IPS DF 6.9 (cell line): ENCODE measurements around the gene CDK8.
"Not testable (repeated sequence)": the region's sequence is repeated elsewhere in the genome, so short reads cannot be mapped to it uniquely, and the experiment has no call there.

ENCODE experiments used
- DNase-seq: peaks from one replicate; pipeline ENCODE4 v3.0.0-alpha.2; 2013; ENCODE audit warnings: low read depth, low spot score
- H3K27ac ChIP-seq: one replicate; pipeline ENCODE4 v1.5.1; 2013; ENCODE audit warnings: low read length, control low read depth
- H3K27me3 ChIP-seq: 2 replicates; pipeline ENCODE4 v1.6.1; 2013; ENCODE audit warnings: mild to moderate bottlenecking, low read length; ENCODE audit not compliant: control insufficient read depth, insufficient read depth
- H3K36me3 ChIP-seq: 2 replicates; pipeline ENCODE4 v1.6.1; 2013; ENCODE audit warnings: low read length; ENCODE audit not compliant: control insufficient read depth, insufficient read depth
- H3K4me1 ChIP-seq: 2 replicates; pipeline ENCODE4 v1.6.1; 2013; ENCODE audit warnings: low read length; ENCODE audit not compliant: control insufficient read depth, insufficient read depth
- H3K4me3 ChIP-seq: 2 replicates; pipeline ENCODE4 v1.5.1; 2013; ENCODE audit warnings: mild to moderate bottlenecking, low read length
- H3K9me3 ChIP-seq: 2 replicates; pipeline ENCODE4 v1.6.1; 2013; ENCODE audit warnings: low read length, inconsistent platforms; ENCODE audit not compliant: control insufficient read depth, insufficient read depth
- WGBS: extraction: QIAGEN DNeasy Blood & Tissue Kit; methylation state at CpG from one replicate; pipeline ENCODE4 v1.1.7; 2013; ENCODE audit warnings: mixed read lengths, missing lambda C conversion rate; ENCODE audit not compliant: insufficient read length, insufficient coverage; 5-methylcytosine and 5-hydroxymethylcytosine counted together

The CDK8 gene

GRCh38 chr13:26280822-26281221, 26.9 kb downstream of the CDK8 start:
- Histone ChIP-seq H3K27ac (no peak overlapping the region), H3K36me3 (no peaks in the 10 kb centered on the region), H3K27me3 (no peaks in the 10 kb centered on the region), H3K4me3 (no peak overlapping the region), H3K4me1 (no peaks in the 10 kb centered on the region), H3K9me3 (no peaks in the 10 kb centered on the region)
- no CpG with 5 or more reads among the region's 1 CpG for WGBS
- DNase-seq, result no peak

GRCh38 chr13:26285911-26286310, 32.0 kb downstream of the CDK8 start:
- H3K27me3 ChIP-seq, H3K27ac ChIP-seq, H3K9me3 ChIP-seq, DNase-seq, H3K4me3 ChIP-seq, H3K36me3 ChIP-seq, H3K4me1 ChIP-seq: not testable (repeated sequence)
- WGBS, result no CpG with 5 or more reads among the region's 2 CpGs

GRCh38 chr13:26288838-26289237, 34.9 kb downstream of the CDK8 start:
- not testable (repeated sequence) for H3K27ac ChIP-seq, DNase-seq, H3K4me1 ChIP-seq, H3K27me3 ChIP-seq, H3K4me3 ChIP-seq, H3K36me3 ChIP-seq, H3K9me3 ChIP-seq
- WGBS, result no CpG with 5 or more reads among the region's 7 CpGs

GRCh38 chr13:26295812-26296211, 41.9 kb downstream of the CDK8 start:
- Histone ChIP-seq H3K9me3 (no peaks in the 10 kb centered on the region), H3K4me1 (no peaks in the 10 kb centered on the region), H3K4me3 (no peak overlapping the region), H3K36me3 (no peaks in the 10 kb centered on the region), H3K27me3 (no peaks in the 10 kb centered on the region), H3K27ac (no peak overlapping the region)
- no peak for DNase-seq
- WGBS, result no CpG with 5 or more reads among the region's 6 CpGs

- Histone ChIP-seq H3K27ac (no peak overlapping the region), H3K27me3 (no peaks in the 10 kb centered on the region), H3K9me3 (no peaks in the 10 kb centered on the region), H3K4me3 (no peak overlapping the region), H3K36me3 (no peaks in the 10 kb centered on the region), H3K4me1 (no peaks in the 10 kb centered on the region)
- WGBS, result no CpG with 5 or more reads among the region's 4 CpGs
- DNase-seq, result no peak
Measured at GRCh38 chr13:26299168-26299750, 45.3 kb downstream of the CDK8 start.

- no peaks in the 10 kb centered on the region for H3K36me3 ChIP-seq
- H3K4me3 ChIP-seq, result no peak overlapping the region
- H3K27me3 ChIP-seq, result no peaks in the 10 kb centered on the region
- H3K4me1 ChIP-seq, result no peaks in the 10 kb centered on the region
- H3K9me3 ChIP-seq, result no peaks in the 10 kb centered on the region
- H3K27ac ChIP-seq, result no peak overlapping the region
- no CpG with 5 or more reads among the region's 6 CpGs for WGBS
- DNase-seq, result no peak
Measured at GRCh38 chr13:26300140-26300539, 46.2 kb downstream of the CDK8 start.

- no peak for DNase-seq
- no peak overlapping the region for H3K27ac ChIP-seq
- H3K27me3 ChIP-seq, result no peaks in the 10 kb centered on the region
- H3K4me1 ChIP-seq, result peaks cover 1% of the 10 kb centered on the region; the same call in 1 of the 2 replicates
- H3K36me3 ChIP-seq, result no peaks in the 10 kb centered on the region
- no peaks in the 10 kb centered on the region for H3K9me3 ChIP-seq
- no peak overlapping the region for H3K4me3 ChIP-seq
- no CpG with 5 or more reads among the region's 1 CpG for WGBS
Measured at GRCh38 chr13:26305676-26306075, 51.7 kb downstream of the CDK8 start.

DNA sequence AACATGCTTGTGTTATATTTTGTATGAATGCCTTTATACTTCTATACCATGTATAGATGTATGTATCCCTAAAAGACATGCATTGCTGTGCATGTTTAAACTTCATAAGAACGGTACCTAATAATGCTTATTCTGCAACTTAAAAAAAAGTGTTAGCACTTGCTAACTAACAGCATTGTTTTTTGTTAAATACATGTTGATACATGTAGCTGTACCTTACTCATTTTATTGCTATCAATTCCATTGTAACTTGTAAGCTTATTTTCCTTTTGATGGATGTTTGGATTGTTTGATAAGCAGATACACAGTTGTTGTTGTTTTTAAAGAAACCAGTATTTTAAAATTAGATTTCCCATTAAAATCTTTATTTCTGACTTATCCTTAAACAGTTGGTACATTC, 53.8 kb downstream of the CDK8 start:
- no CpG with 5 or more reads among the region's 1 CpG for WGBS
- H3K4me1 ChIP-seq, result peaks cover 1% of the 10 kb centered on the region; the same call in 1 of the 2 replicates
- no peaks in the 10 kb centered on the region for H3K27me3 ChIP-seq
- H3K9me3 ChIP-seq, result no peaks in the 10 kb centered on the region
- H3K36me3 ChIP-seq, result no peaks in the 10 kb centered on the region
- no peak overlapping the region for H3K4me3 ChIP-seq
- H3K27ac ChIP-seq, result no peak overlapping the region
- no peak for DNase-seq

DNA sequence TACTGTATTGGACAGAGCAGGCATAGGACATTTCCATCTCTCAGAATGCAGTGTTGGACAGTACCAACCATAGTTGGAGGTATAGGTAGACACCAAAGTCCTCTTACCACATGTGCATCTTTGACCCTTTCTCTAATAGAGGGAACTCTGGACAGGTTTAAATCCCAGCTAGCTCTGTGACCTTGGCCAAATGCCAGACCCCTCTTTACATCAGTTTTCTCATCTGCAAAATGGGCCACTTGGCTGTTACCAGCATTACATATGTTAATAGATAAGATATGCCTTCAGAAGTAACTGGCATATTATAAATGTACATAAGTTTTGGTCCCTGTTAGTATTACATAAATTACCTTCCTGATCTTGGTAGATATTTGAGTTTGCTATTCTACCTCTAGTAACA, 54.3 kb downstream of the CDK8 start:
- no peak for DNase-seq
- H3K27ac ChIP-seq, result no peak overlapping the region
- no peaks in the 10 kb centered on the region for H3K27me3 ChIP-seq
- no peak overlapping the region for H3K4me3 ChIP-seq
- no peaks in the 10 kb centered on the region for H3K36me3 ChIP-seq
- no peaks in the 10 kb centered on the region for H3K9me3 ChIP-seq
- H3K4me1 ChIP-seq, result peaks cover 1% of the 10 kb centered on the region; the same call in 1 of the 2 replicates

DNA sequence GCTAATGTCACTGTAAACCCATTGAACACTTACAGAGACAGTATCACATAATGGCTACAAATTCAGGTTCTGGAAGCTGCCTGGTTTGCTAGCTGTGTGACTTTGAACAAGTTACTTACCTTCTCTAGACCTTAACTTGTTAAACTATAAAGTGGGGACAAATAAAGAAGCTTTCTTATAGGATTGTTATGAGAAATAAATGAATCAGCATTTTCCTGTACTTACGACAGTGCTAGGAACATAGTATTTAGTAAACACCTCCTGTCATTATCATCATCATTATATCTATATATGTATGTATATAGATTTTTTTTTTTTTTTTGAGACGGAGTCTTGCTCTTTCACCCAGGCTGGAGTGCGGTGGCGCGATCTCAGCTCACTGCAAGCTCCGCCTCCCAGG, 54.9 kb downstream of the CDK8 start:
- WGBS, result no CpG with 5 or more reads among the region's 6 CpGs
- Histone ChIP-seq H3K36me3 (no peaks in the 10 kb centered on the region), H3K4me1 (peaks cover 1% of the 10 kb centered on the region; the same call in 1 of the 2 replicates), H3K27me3 (no peaks in the 10 kb centered on the region), H3K27ac (no peak overlapping the region), H3K9me3 (no peaks in the 10 kb centered on the region), H3K4me3 (no peak overlapping the region)
- DNase-seq, result no peak

DNA sequence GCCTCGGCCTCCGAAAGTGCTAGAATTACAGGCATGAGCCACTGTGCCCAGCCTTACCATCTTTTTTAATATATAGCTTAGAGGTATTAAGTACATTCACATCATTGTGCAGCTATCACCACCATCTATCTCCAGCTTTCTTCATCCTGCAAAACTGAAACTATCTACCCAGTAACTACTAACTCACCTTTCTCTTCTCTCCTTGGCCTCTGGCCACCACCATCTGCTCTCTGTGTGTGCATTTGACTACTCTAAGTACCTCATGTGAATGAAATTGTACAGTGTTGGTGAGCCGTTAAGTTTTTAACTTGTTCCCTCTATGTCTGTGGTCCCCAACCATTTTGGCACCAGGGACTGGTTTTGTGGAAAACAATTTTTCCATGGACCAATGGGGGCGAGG, 56.1 kb downstream of the CDK8 start:
- no peaks in the 10 kb centered on the region for H3K27me3 ChIP-seq
- H3K9me3 ChIP-seq, result no peaks in the 10 kb centered on the region
- peaks cover 1% of the 10 kb centered on the region; the same call in 1 of the 2 replicates for H3K4me1 ChIP-seq
- H3K4me3 ChIP-seq, result no peak overlapping the region
- H3K27ac ChIP-seq, result no peak overlapping the region
- WGBS, result no CpG with 5 or more reads among the region's 4 CpGs
- DNase-seq, result no peak
- no peaks in the 10 kb centered on the region for H3K36me3 ChIP-seq
